IPS-20b (cell line): ENCODE data around the gene PLK1.

Experiments
- H3K27ac ChIP-seq: one replicate; pipeline ENCODE4 v1.5.1; 2013; ENCODE audit warnings: low read length
- H3K27me3 ChIP-seq: 2 replicates; pipeline ENCODE4 v1.6.1; 2013; ENCODE audit warnings: mild to moderate bottlenecking, low read length, inconsistent platforms; ENCODE audit not compliant: insufficient read depth
- H3K36me3 ChIP-seq: 2 replicates; pipeline ENCODE4 v1.6.1; 2013; ENCODE audit warnings: low read depth, mild to moderate bottlenecking, inconsistent platforms, low read length, moderate library complexity; ENCODE audit not compliant: insufficient read depth
- H3K4me1 ChIP-seq: 2 replicates; pipeline ENCODE4 v1.6.1; 2013; ENCODE audit warnings: mild to moderate bottlenecking, control low read depth, inconsistent platforms, low read length, moderate library complexity; ENCODE audit not compliant: insufficient read depth
- H3K4me3 ChIP-seq: 2 replicates; pipeline ENCODE4 v1.5.1; 2013; ENCODE audit warnings: mild to moderate bottlenecking, low read length, inconsistent platforms
- H3K9ac ChIP-seq: 2 replicates; pipeline ENCODE4 v1.6.1; 2013; ENCODE audit warnings: low read depth, mild to moderate bottlenecking, inconsistent platforms, low read length, moderate library complexity
- H3K9me3 ChIP-seq: 2 replicates; pipeline ENCODE4 v1.6.1; 2013; ENCODE audit warnings: mild to moderate bottlenecking, low read depth, low read length, inconsistent platforms; ENCODE audit not compliant: insufficient read depth

The PLK1 gene

GRCh38 chr16:23663918-23664317 is 14.8 kb upstream of the PLK1 start:
- H3K27ac ChIP-seq = no peak overlapping the region
- H3K4me1 ChIP-seq = no peaks in the 10 kb centered on the region
- no peak overlapping the region for H3K9ac ChIP-seq
- H3K36me3 ChIP-seq = peaks cover 97% of the 10 kb centered on the region
- no peak overlapping the region for H3K4me3 ChIP-seq
- H3K9me3 ChIP-seq = no peaks in the 10 kb centered on the region
- H3K27me3 ChIP-seq = no peaks in the 10 kb centered on the region

- Histone ChIP-seq H3K36me3 (peaks cover 94% of the 10 kb centered on the region), H3K4me3 (no peak overlapping the region), H3K9ac (no peak overlapping the region), H3K27me3 (no peaks in the 10 kb centered on the region), H3K9me3 (no peaks in the 10 kb centered on the region), H3K27ac (no peak overlapping the region), H3K4me1 (no peaks in the 10 kb centered on the region)
These were observed 11.9 kb upstream of the PLK1 start for GRCh38 chr16:23666571-23667354.

GRCh38 chr16:23667355-23667659 is 11.4 kb upstream of the PLK1 start:
- Histone ChIP-seq H3K36me3 (peaks cover 94% of the 10 kb centered on the region), H3K9ac (no peak overlapping the region), H3K9me3 (no peaks in the 10 kb centered on the region), H3K27ac (no peak overlapping the region), H3K4me3 (no peak overlapping the region), H3K27me3 (no peaks in the 10 kb centered on the region), H3K4me1 (no peaks in the 10 kb centered on the region)

GRCh38 chr16:23668225-23668624 is 10.5 kb upstream of the PLK1 start:
- Histone ChIP-seq H3K4me1 (no peaks in the 10 kb centered on the region), H3K9ac (no peak overlapping the region), H3K36me3 (peaks cover 88% of the 10 kb centered on the region), H3K27ac (no peak overlapping the region), H3K27me3 (no peaks in the 10 kb centered on the region), H3K4me3 (no peak overlapping the region), H3K9me3 (no peaks in the 10 kb centered on the region)

GRCh38 chr16:23668873-23669272 is 9.8 kb upstream of the PLK1 start:
- no peaks in the 10 kb centered on the region for H3K27me3 ChIP-seq
- H3K9me3 ChIP-seq = no peaks in the 10 kb centered on the region
- H3K4me1 ChIP-seq = no peaks in the 10 kb centered on the region
- peaks cover 88% of the 10 kb centered on the region for H3K36me3 ChIP-seq
- H3K27ac ChIP-seq = no peak overlapping the region
- H3K4me3 ChIP-seq = no peak overlapping the region
- H3K9ac ChIP-seq = no peak overlapping the region

- H3K27ac ChIP-seq = no peak overlapping the region
- H3K4me3 ChIP-seq = no peak overlapping the region
- no peaks in the 10 kb centered on the region for H3K27me3 ChIP-seq
- H3K36me3 ChIP-seq = peaks cover 79% of the 10 kb centered on the region
- H3K9ac ChIP-seq = no peak overlapping the region
- H3K4me1 ChIP-seq = no peaks in the 10 kb centered on the region
- no peaks in the 10 kb centered on the region for H3K9me3 ChIP-seq
These were observed 8.4 kb upstream of the PLK1 start for GRCh38 chr16:23670137-23670776.

GRCh38 chr16:23673971-23674614 is 4.6 kb upstream of the PLK1 start:
- H3K36me3 ChIP-seq = peaks cover 41% of the 10 kb centered on the region
- H3K27me3 ChIP-seq = no peaks in the 10 kb centered on the region
- no peak overlapping the region for H3K9ac ChIP-seq
- no peak overlapping the region for H3K4me3 ChIP-seq
- no peak overlapping the region for H3K27ac ChIP-seq
- no peaks in the 10 kb centered on the region for H3K4me1 ChIP-seq
- no peaks in the 10 kb centered on the region for H3K9me3 ChIP-seq

GRCh38 chr16:23676924-23677480 is 1.7 kb upstream of the PLK1 start:
- Histone ChIP-seq H3K27ac (no peak overlapping the region), H3K36me3 (peaks cover 44% of the 10 kb centered on the region)

GRCh38 chr16:23679274-23679985 is 741 bp downstream of the PLK1 start:
- no peaks in the 10 kb centered on the region for H3K9me3 ChIP-seq
- H3K9ac ChIP-seq = peak overlapping the region; percentile 99
- no peaks in the 10 kb centered on the region for H3K27me3 ChIP-seq
- H3K4me3 ChIP-seq = peak overlapping the region; percentile 100
- peak overlapping the region; percentile 86 for H3K27ac ChIP-seq
- peaks cover 8% of the 10 kb centered on the region; the same call in 1 of the 2 replicates for H3K4me1 ChIP-seq
- peaks cover 53% of the 10 kb centered on the region for H3K36me3 ChIP-seq

More at GRCh38 chr16:23676924-23677480, 1.7 kb upstream of the PLK1 start:
- H3K27me3 ChIP-seq = no peaks in the 10 kb centered on the region
- no peak overlapping the region for H3K4me3 ChIP-seq
- H3K9me3 ChIP-seq = no peaks in the 10 kb centered on the region
- H3K4me1 ChIP-seq = peaks cover 8% of the 10 kb centered on the region; the same call in 1 of the 2 replicates
- H3K9ac ChIP-seq = no peak overlapping the region

GRCh38 chr16:23679986-23680336 is 1.3 kb downstream of the PLK1 start:
- Histone ChIP-seq H3K9ac (peak overlapping the region; percentile 99), H3K36me3 (peaks cover 58% of the 10 kb centered on the region), H3K9me3 (no peaks in the 10 kb centered on the region), H3K4me3 (peak overlapping the region; percentile 100), H3K4me1 (peaks cover 8% of the 10 kb centered on the region; the same call in 1 of the 2 replicates), H3K27me3 (no peaks in the 10 kb centered on the region), H3K27ac (peak overlapping the region; percentile 86)

- Histone ChIP-seq H3K4me1 (peaks cover 8% of the 10 kb centered on the region; the same call in 1 of the 2 replicates), H3K9ac (no peak overlapping the region), H3K9me3 (no peaks in the 10 kb centered on the region), H3K27me3 (no peaks in the 10 kb centered on the region), H3K4me3 (no peak overlapping the region), H3K36me3 (peaks cover 80% of the 10 kb centered on the region), H3K27ac (no peak overlapping the region)
These were observed 3.5 kb downstream of the PLK1 start for GRCh38 chr16:23682181-23682580.
